Endodermal cell (in vitro differentiated cells): Measurements from ENCODE around the gene HTATIP2. TPM values are rescaled to one million over a fixed set of nuclear protein-coding genes. Genes with fewer than 3 reads are reported as not detected.

Experiments used
- DNase-seq: peaks from one replicate; pipeline ENCODE4 v3.0.0-alpha.2; 2017
- H3K27ac ChIP-seq: 2 replicates; pipeline ENCODE4 v1.5.1; 2013; ENCODE audit warnings: mild to moderate bottlenecking, low read depth, low read length, moderate library complexity
- H3K27me3 ChIP-seq: 2 replicates; pipeline ENCODE4 v1.6.1; 2013; ENCODE audit warnings: mild to moderate bottlenecking, low read length, moderate library complexity; ENCODE audit not compliant: insufficient read depth, control insufficient read depth, poor library complexity, severe bottlenecking
- H3K36me3 ChIP-seq: 2 replicates; pipeline ENCODE4 v1.7.0; 2013; ENCODE audit warnings: mild to moderate bottlenecking, low read length, moderate library complexity; ENCODE audit not compliant: control insufficient read depth, insufficient read depth
- H3K4me1 ChIP-seq: one replicate; pipeline ENCODE4 v1.7.0; 2013; ENCODE audit warnings: low read length; ENCODE audit not compliant: control insufficient read depth, insufficient read depth
- H3K4me3 ChIP-seq: 2 replicates; pipeline ENCODE4 v1.5.1; 2013; ENCODE audit warnings: mild to moderate bottlenecking, low read length, moderate library complexity
- H3K9ac ChIP-seq: 2 replicates; pipeline ENCODE4 v1.6.1; 2013; ENCODE audit warnings: mild to moderate bottlenecking, low read length, moderate library complexity; ENCODE audit not compliant: poor library complexity, severe bottlenecking; ENCODE audit errors: extremely low read depth
- H3K9me3 ChIP-seq: 2 replicates; pipeline ENCODE4 v1.6.1; 2013; ENCODE audit warnings: mild to moderate bottlenecking, low read length, moderate library complexity; ENCODE audit not compliant: control insufficient read depth
- H3K27ac Mint-ChIP-seq: 2 replicates; pipeline ENCODE4 v1.8.0; 2020; ENCODE audit warnings: mixed read lengths
- H3K27me3 Mint-ChIP-seq: 2 replicates; pipeline ENCODE4 v1.8.0; 2021; ENCODE audit warnings: mild to moderate bottlenecking, mixed read lengths; ENCODE audit not compliant: insufficient read depth
- H3K36me3 Mint-ChIP-seq: 2 replicates; pipeline ENCODE4 v1.8.0; 2020; ENCODE audit warnings: low read depth, mixed read lengths
- H3K4me1 Mint-ChIP-seq: 2 replicates; pipeline ENCODE4 v1.8.0; 2020; ENCODE audit warnings: mixed read lengths
- H3K4me3 Mint-ChIP-seq: 2 replicates; pipeline ENCODE4 v1.8.0; 2020; ENCODE audit warnings: mild to moderate bottlenecking, moderate library complexity, mixed read lengths
- H3K9me3 Mint-ChIP-seq: 2 replicates; pipeline ENCODE4 v1.8.0; 2020; ENCODE audit warnings: mild to moderate bottlenecking, mixed read lengths
- CTCF ChIP-seq: fragments of 200-600 bp; sonication (generic); conservative IDR thresholded peaks from 2 replicates; pipeline ENCODE4 v1.5.0; 2021; ENCODE audit warnings: antibody characterized with exemption, mild to moderate bottlenecking
- whole genome bisulfite sequencing, 2 experiments: methylation state at CpG; one replicate each; pipeline versions ENCODE4 v1.1.5 to v1.1.7; 2013; ENCODE audit warnings: missing lambda C conversion rate in 2 of 2, mixed read lengths in 1 of 2; ENCODE audit not compliant: insufficient coverage in 1 of 2, insufficient read length in 1 of 2; 5-methylcytosine and 5-hydroxymethylcytosine counted together
- total RNA-seq, 2 donors: library from RNA; stranded (reverse); fragmentation: NEBNext Ultra II Directional in 1 of 2; extraction: Animal tissue kit (Norgen Biotek cat#: 25700) in 1 of 2; gene quantifications; 2 replicates in 1 of 2; 3 replicates in 1 of 2; pipeline ENCODE4 v1.2.1, GENCODE V29; 2021

The HTATIP2 gene
- total RNA-seq, 2 donors from 2014 or later: 52.5 to 66.6 TPM

DNA sequence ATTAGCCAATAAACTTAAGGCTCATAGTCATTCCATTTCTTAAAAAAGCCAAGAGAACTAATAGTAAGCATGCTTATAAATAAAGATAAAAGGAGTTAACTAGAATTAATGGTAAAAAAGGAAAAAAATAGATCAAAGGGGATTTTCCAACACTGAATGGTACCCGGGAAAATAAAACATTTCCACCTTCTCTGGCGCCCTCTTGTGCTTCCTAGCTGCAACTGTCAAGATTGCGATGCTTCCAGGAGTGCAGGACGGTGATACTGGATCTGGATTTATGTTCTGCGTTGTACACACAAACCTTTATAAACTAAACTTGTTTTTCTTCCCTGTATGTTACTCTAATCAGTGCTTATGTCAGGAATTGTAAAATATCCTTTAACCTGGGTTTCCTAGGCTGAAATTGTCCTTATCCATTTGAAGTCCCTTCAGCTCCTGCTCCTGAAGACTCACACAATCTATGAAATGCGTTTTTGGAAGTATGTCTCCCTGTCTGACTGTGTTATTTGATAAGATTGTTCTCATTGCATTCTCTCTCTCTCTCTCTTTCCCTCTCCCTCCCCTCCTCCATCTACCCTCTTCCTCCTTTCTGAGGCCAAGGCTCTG lies 9.6 kb upstream of the HTATIP2 start:
- peaks cover 4% of the 10 kb centered on the region for H3K4me1 Mint-ChIP-seq
- no peaks in the 10 kb centered on the region for H3K36me3 Mint-ChIP-seq
- 5 to 22% methylated on average over 4 to 6 of the region's 6 CpGs for WGBS, 2 experiments
- Histone ChIP-seq H3K27ac (no peak overlapping the region), H3K27me3 (peaks cover under 1% of the 10 kb centered on the region), H3K4me1 (no peaks in the 10 kb centered on the region), H3K9me3 (no peaks in the 10 kb centered on the region), H3K4me3 (no peak overlapping the region), H3K9ac (no peak overlapping the region), H3K36me3 (no peaks in the 10 kb centered on the region)
- H3K27me3 Mint-ChIP-seq: peaks cover 19% of the 10 kb centered on the region
- no peak overlapping the region for H3K4me3 Mint-ChIP-seq
- TF ChIP-seq CTCF: peak; percentile 95
- no peak overlapping the region for H3K27ac Mint-ChIP-seq
- no peaks in the 10 kb centered on the region for H3K9me3 Mint-ChIP-seq
- DNase-seq: peak; percentile 72

DNA sequence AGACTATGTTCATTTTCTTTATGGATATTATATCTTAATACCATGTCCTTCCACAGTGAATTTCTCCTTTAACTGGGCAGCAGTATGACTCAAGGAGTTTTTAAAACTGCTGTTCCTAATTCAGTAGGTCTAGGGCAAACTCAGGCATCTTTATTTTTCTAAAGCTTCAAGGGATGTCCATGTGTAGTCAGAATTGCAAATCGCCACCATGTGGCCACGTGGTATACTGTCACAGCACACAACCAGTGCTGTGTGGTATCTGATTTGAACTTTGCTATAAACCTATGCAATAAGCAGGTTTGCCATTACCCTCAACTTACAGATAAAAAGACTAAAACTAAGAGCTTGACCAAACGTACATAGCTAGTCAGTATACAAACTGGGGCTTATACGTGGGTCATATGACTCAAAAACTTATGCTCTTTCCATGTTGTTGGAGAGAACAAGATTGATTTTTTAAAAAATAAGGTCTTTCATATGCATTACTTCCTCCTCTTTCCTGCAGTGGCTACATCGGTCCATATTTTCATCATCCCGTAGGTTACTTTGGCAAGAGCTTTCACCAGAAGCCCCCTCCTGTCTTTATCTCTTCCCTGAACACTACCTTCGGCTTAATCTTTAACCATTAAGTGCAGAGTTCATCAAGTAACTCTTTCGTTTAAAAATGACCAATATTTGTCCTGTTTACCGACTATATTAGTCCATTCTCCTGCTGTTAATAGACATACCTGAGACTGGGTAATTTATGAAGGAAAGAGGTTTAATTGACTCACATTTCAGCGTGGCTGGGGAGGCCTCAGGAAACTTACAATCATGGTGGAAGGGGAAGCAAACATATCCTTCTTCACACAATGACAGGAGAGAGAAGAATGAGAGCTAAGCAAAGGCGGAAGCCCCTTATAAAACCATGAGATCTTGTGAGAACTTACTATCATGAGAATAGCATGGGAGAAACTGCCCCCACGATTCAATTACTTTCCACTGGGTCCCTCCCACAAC lies 8.0 kb upstream of the HTATIP2 start:
- Mint-ChIP-seq H3K4me3 (no peak overlapping the region), H3K9me3 (peaks cover under 1% of the 10 kb centered on the region), H3K36me3 (no peaks in the 10 kb centered on the region), H3K27ac (no peak overlapping the region), H3K27me3 (peaks cover 27% of the 10 kb centered on the region), H3K4me1 (peaks cover 4% of the 10 kb centered on the region)
- Histone ChIP-seq H3K27ac (no peak overlapping the region), H3K4me3 (no peak overlapping the region), H3K36me3 (no peaks in the 10 kb centered on the region), H3K9me3 (no peaks in the 10 kb centered on the region), H3K9ac (no peak overlapping the region), H3K27me3 (peaks cover 15% of the 10 kb centered on the region), H3K4me1 (no peaks in the 10 kb centered on the region)
- WGBS, 2 experiments: 63 to 65% methylated on average over 7 to 11 of the region's 12 CpGs
- TF ChIP-seq CTCF: peak; percentile 85
- DNase-seq: peak; percentile 78

DNA sequence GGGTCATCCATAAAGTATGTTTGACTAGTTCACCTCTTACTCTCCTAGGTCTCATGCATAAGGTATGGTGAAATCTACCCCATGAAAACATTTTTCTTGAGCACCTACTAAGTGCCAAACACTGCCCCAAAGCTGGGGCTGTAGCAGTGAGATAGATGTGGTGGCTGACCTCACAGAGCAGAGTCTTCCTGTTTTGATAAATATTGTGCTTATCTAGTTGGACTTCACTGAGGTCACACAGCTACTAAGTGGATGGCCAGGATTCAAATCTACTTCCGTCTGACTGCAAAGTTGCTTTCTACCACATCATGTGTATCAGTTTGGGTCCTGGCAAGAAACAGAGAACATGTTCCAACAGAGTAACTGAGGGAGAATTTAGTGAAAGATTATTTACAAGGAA lies 6.4 kb upstream of the HTATIP2 start:
- Mint-ChIP-seq H3K4me3 (no peak overlapping the region), H3K27me3 (peaks cover 31% of the 10 kb centered on the region), H3K36me3 (no peaks in the 10 kb centered on the region), H3K9me3 (peaks cover 3% of the 10 kb centered on the region), H3K4me1 (peaks cover 4% of the 10 kb centered on the region), H3K27ac (no peak overlapping the region)
- no peaks in the 10 kb centered on the region for H3K9me3 ChIP-seq
- TF ChIP-seq CTCF: no peak
- H3K27ac ChIP-seq: no peak overlapping the region
- no peak overlapping the region for H3K9ac ChIP-seq
- WGBS, 2 experiments: 86 to 97% methylated on average over 1 of the region's 1 CpG
- H3K36me3 ChIP-seq: no peaks in the 10 kb centered on the region
- H3K27me3 ChIP-seq: peaks cover 15% of the 10 kb centered on the region
- no peaks in the 10 kb centered on the region for H3K4me1 ChIP-seq
- H3K4me3 ChIP-seq: no peak overlapping the region
- no peak for DNase-seq
